Measurements from ENCODE around the gene INPP5A.

INPP5A gene

GRCh38 chr10:132510174-132510611 is 27.4 kb upstream of the INPP5A start:
- no peaks in the 10 kb centered on the region for H3K27me3 Mint-ChIP-seq
- H3K36me3 Mint-ChIP-seq (ENCODE audit: low read depth): no peaks in the 10 kb centered on the region
- no peak overlapping the region for H3K27ac Mint-ChIP-seq
- H3K9me3 Mint-ChIP-seq: no peaks in the 10 kb centered on the region
- no peak overlapping the region for H3K4me3 Mint-ChIP-seq
- H3K4me1 Mint-ChIP-seq: no peaks in the 10 kb centered on the region
- no peak for ATAC-seq
- no peak for DNase-seq

GRCh38 chr10:132511121-132512051 is 26.2 kb upstream of the INPP5A start:
- H3K27ac Mint-ChIP-seq: no peak overlapping the region
- no peaks in the 10 kb centered on the region for H3K9me3 Mint-ChIP-seq
- H3K4me3 Mint-ChIP-seq: no peak overlapping the region

DNA sequence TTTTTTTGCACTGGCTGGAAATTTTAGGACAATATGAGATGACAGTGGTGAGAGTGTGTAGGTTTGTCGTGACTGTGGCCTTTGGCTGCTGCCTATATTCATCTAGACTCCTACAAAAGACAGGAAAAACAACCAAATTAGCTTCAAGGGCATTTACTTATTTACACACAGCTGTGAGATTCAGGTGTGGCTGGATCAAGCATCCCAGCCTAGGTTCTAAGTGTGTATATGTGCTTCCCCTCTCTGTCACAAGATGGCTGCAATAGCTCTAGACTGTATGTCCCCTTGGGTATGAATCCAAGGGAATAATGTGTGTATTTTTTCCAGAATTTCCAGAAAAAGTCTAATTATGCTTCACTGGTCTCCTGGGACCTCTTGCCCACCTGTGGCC is 25.5 kb upstream of the INPP5A start:
- DNase-seq: no peak
- no peak for ATAC-seq
- Mint-ChIP-seq H3K27me3 (no peaks in the 10 kb centered on the region), H3K4me3 (no peak overlapping the region), H3K36me3 (ENCODE audit: low read depth) (no peaks in the 10 kb centered on the region), H3K4me1 (peaks cover 6% of the 10 kb centered on the region), H3K27ac (no peak overlapping the region), H3K9me3 (no peaks in the 10 kb centered on the region)

More at GRCh38 chr10:132511121-132512051, 26.2 kb upstream of the INPP5A start:
- Mint-ChIP-seq H3K4me1 (peaks cover 6% of the 10 kb centered on the region), H3K27me3 (no peaks in the 10 kb centered on the region), H3K36me3 (ENCODE audit: low read depth) (no peaks in the 10 kb centered on the region)
- ATAC-seq (no peak), DNase-seq (no peak)

DNA sequence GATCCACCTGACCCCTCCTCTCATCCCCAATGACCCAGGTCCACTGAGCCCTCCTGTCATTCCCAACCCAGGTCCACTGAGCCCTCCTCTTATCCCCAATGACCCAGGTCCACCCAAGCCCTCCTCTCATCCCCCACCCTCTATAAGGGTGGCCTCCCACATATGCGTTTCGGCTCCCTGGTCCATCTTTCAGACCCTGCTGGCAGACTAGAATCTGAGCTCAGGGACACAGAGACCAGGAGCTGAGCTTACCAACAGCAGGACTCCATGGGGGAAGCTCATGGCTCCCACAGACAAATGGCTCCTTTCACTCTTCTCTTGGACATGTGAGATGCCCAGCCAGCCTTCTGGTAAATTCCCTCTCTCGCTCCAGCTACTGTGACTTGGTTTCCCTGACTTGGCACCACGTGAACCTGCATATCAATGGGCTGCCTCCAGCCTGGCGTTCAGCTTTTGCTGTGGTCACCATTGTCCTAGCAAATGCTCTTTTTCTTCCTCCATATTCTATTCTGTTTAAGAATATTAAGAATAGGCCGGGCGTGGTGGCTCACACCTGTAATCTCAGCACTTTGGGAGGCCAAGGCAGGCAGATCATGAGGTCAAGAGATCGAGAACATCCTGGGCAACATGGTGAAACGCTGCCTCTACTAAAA is 24.8 kb upstream of the INPP5A start:
- Mint-ChIP-seq H3K4me1 (peaks cover 6% of the 10 kb centered on the region), H3K4me3 (no peak overlapping the region), H3K27me3 (no peaks in the 10 kb centered on the region), H3K36me3 (ENCODE audit: low read depth) (no peaks in the 10 kb centered on the region), H3K9me3 (no peaks in the 10 kb centered on the region), H3K27ac (no peak overlapping the region)
- no peak for DNase-seq
- no peak for ATAC-seq

GRCh38 chr10:132514821-132515520 is 22.6 kb upstream of the INPP5A start:
- DNase-seq (no peak), ATAC-seq (no peak)
- no peak overlapping the region for H3K4me3 Mint-ChIP-seq
- no peak overlapping the region for H3K27ac Mint-ChIP-seq
- no peaks in the 10 kb centered on the region for H3K9me3 Mint-ChIP-seq
- H3K27me3 Mint-ChIP-seq: no peaks in the 10 kb centered on the region
- H3K4me1 Mint-ChIP-seq: peaks cover 6% of the 10 kb centered on the region
- H3K36me3 Mint-ChIP-seq (ENCODE audit: low read depth): no peaks in the 10 kb centered on the region

DNA sequence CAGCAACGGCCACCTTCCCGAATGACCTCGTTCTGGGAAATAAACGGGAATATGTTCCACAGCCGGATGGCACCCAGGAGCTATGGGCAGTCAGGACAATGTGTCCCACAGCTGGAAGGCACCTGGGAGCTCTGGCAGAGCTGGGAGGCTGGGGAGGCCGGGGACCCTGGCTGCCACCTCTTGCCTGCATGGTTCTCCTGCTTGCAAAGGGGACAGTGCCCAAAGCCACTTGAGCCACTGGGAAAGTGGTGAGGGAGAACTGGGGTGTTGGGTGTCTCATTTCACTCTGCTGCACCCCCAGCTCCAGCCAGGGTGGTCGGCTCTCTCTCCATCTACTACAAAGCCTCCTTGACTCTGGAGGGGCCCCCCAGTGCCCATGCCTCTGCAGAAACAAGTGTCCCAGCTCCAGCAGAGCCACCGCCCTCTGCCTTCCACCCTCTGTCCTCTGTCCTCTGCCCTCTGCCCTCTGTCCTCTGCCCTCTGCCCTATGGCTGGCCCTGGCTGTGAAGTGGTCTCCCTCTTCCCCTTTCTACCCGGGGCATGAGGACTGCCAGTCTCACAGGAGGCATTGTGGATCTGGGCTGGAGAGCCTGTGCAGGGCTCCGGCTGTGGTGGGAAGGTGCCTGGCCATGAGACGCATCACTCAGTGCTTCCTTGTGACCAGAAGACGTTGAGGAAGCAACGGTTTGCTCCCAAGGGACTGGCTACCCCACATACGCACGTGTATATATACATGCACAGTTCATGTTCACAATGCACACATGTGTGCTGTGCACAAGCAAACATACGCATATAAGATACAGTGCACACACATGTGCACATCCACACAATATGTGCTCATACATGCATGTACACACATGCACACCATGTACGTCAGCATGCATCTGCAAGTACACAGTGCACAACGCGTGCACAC is 21.5 kb upstream of the INPP5A start:
- no peak for DNase-seq
- Mint-ChIP-seq H3K9me3 (no peaks in the 10 kb centered on the region), H3K36me3 (ENCODE audit: low read depth) (no peaks in the 10 kb centered on the region), H3K4me1 (peaks cover 6% of the 10 kb centered on the region), H3K27me3 (no peaks in the 10 kb centered on the region), H3K27ac (no peak overlapping the region), H3K4me3 (no peak overlapping the region)
- ATAC-seq: no peak

GRCh38 chr10:132516771-132517725 is 20.5 kb upstream of the INPP5A start:
- Mint-ChIP-seq H3K4me1 (peaks cover 6% of the 10 kb centered on the region), H3K27me3 (no peaks in the 10 kb centered on the region), H3K27ac (no peak overlapping the region), H3K9me3 (no peaks in the 10 kb centered on the region), H3K4me3 (no peak overlapping the region), H3K36me3 (ENCODE audit: low read depth) (no peaks in the 10 kb centered on the region)
- no peak for DNase-seq
- ATAC-seq: no peak

DNA sequence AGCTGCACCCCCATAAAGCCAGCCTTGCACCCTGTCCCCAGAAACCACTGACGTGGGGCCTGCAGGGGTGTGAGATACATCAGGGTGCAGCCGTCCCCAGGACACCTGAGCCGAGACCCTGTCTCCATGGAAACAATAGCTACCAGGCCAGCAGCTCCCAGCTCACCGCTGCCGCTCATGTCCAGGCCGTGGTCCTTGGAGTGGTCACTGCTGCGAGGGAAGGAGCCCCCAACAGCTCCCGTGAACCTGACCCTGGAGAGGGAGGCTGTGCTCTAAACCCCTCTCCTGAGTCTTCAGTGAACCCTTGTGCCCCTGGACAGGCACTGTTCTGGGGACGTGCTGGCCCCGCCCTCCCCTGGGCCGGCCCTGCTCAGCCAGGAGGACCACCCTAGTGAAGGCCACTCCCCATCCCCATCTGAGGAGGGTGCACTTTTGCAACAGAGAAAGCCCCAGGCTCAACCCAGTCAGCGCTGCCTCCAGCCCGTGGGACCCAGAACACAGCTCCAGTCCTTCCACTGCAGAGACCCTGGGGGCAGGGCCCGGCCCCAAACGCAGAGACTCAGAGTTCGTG is 19.6 kb upstream of the INPP5A start:
- DNase-seq (no peak), ATAC-seq (no peak)
- no peaks in the 10 kb centered on the region for H3K36me3 Mint-ChIP-seq (ENCODE audit: low read depth)
- H3K4me3 Mint-ChIP-seq: no peak overlapping the region
- H3K9me3 Mint-ChIP-seq: no peaks in the 10 kb centered on the region
- peaks cover 6% of the 10 kb centered on the region for H3K4me1 Mint-ChIP-seq
- no peaks in the 10 kb centered on the region for H3K27me3 Mint-ChIP-seq
- H3K27ac Mint-ChIP-seq: no peak overlapping the region

DNA sequence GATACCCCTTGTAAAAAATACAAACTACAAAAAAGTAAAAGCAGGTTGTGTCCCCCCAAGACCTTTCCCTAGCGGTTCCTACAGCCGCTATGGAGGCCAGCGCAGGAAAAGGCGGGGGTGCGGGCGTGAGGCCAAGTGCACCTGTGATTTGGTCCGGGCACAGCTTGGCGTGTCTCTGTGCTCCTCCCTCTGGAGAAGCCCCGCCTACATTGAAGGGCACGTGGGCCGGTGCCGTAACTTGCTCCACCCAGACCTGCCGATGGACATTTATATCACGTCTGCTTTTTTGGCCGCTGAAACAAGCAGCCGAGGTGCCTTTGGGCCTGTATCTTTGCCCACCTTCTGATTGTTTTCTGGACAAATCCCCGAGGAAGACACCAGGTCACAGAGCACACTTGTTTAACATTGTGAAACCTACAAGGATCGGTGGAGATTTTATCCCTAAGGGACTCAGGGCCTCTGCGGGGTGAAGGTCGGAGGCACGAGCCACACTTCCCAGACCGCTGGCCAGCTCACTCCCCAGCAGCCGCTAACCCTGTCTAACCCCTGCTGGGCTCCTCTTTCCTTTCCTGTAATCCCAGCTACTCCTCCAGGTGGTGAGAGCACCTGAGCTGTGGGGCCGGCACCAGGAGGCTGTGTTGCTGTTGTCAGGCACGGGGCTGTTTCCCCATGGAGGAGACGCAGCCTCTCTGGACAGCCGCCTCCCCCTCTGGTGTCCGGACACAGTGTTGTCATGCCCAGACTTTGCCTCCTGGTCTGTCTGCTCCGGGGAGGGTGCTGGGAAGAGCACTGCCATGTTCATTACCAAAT is 18.8 kb upstream of the INPP5A start:
- ATAC-seq: no peak
- no peaks in the 10 kb centered on the region for H3K9me3 Mint-ChIP-seq
- no peak overlapping the region for H3K4me3 Mint-ChIP-seq
- no peak overlapping the region for H3K27ac Mint-ChIP-seq
- peaks cover 6% of the 10 kb centered on the region for H3K4me1 Mint-ChIP-seq
- no peaks in the 10 kb centered on the region for H3K36me3 Mint-ChIP-seq (ENCODE audit: low read depth)
- no peak for DNase-seq
- no peaks in the 10 kb centered on the region for H3K27me3 Mint-ChIP-seq

DNA sequence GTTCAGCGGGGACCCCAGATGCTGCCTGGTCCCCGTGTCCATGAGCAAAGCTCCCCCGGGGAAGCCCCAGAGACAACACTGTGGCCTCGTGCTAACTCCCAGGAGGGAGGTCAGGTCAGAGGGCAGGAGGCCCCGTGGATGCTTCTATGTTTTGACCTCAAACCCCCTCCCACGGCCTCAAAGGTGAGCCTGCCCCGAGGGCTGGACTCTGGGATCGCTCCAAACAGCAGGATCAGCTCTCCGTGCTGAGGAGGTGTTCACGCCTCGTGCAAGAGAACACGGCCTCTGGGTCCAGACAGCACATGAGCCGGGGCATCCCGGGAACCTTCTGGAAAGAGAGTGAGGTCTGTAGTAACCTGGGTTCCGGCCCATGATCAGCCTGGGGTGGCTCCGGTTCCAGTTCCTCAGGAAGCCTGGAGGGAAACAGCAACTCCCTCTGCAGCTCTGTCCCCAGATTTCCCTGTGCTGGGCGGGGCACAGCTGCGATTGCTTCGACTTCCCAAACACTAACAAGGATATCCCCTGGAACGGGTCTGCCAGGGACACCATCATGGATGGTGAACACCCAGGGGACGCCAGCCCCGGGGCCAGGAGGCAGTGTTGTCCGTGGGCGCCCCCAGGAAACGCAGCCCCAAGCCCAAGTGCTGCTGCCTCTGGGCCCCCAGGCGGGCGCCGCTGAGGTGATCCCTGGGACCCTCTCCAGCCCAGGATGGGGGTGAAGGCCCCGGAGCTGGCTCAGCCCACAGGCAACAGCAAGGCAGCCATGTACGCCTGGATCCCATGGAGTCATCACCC is 18.0 kb upstream of the INPP5A start:
- H3K4me3 Mint-ChIP-seq: no peak overlapping the region
- no peak overlapping the region for H3K27ac Mint-ChIP-seq
- no peak for ATAC-seq
- H3K27me3 Mint-ChIP-seq: peaks cover 4% of the 10 kb centered on the region
- H3K36me3 Mint-ChIP-seq (ENCODE audit: low read depth): no peaks in the 10 kb centered on the region
- DNase-seq: no peak
- peaks cover 6% of the 10 kb centered on the region for H3K4me1 Mint-ChIP-seq
- H3K9me3 Mint-ChIP-seq: no peaks in the 10 kb centered on the region

GRCh38 chr10:132520177-132520811 is 17.3 kb upstream of the INPP5A start:
- H3K9me3 Mint-ChIP-seq: no peaks in the 10 kb centered on the region
- H3K36me3 Mint-ChIP-seq (ENCODE audit: low read depth): no peaks in the 10 kb centered on the region
- no peak overlapping the region for H3K4me3 Mint-ChIP-seq
- no peak for DNase-seq
- ATAC-seq: no peak
- peaks cover 6% of the 10 kb centered on the region for H3K27me3 Mint-ChIP-seq
- peaks cover 5% of the 10 kb centered on the region for H3K4me1 Mint-ChIP-seq
- no peak overlapping the region for H3K27ac Mint-ChIP-seq
